Measurements from ENCODE around the gene LAP3. TPM values are rescaled to one million over a fixed set of nuclear protein-coding genes. Genes with fewer than 3 reads are reported as not detected.

LAP3 gene
- total RNA-seq, 4 donors from 2014 or later, result 72.3 to 117 (median 78.9) TPM

- intact Hi-C loops (cut with DNase I), result loop anchor here (5.0 kb wide), 1 partner anchor 1047 kb away; no protein-coding TSS in a partner anchor
- TF ChIP-seq EP300 (IDR thresholded peaks at IDR 0.05) (no peak), POLR2AphosphoS5 (IDR thresholded peaks at IDR 0.05) (no peak), POLR2A (IDR thresholded peaks at IDR 0.05; ENCODE audit: low read depth) (no peak)
- TF ChIP-seq, protein P1, sequence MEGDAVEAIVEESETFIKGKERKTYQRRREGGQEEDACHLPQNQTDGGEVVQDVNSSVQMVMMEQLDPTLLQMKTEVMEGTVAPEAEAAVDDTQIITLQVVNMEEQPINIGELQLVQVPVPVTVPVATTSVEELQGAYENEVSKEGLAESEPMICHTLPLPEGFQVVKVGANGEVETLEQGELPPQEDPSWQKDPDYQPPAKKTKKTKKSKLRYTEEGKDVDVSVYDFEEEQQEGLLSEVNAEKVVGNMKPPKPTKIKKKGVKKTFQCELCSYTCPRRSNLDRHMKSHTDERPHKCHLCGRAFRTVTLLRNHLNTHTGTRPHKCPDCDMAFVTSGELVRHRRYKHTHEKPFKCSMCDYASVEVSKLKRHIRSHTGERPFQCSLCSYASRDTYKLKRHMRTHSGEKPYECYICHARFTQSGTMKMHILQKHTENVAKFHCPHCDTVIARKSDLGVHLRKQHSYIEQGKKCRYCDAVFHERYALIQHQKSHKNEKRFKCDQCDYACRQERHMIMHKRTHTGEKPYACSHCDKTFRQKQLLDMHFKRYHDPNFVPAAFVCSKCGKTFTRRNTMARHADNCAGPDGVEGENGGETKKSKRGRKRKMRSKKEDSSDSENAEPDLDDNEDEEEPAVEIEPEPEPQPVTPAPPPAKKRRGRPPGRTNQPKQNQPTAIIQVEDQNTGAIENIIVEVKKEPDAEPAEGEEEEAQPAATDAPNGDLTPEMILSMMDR (IDR thresholded peaks at IDR 0.05), result no peak
- Histone ChIP-seq H3K27me3 (no peaks in the 10 kb centered on the region), H3K36me3 (no peaks in the 10 kb centered on the region), H3K27ac (replicated peaks in 1 of 4) (no peak overlapping the region), H3K4me3 (no peak overlapping the region), H3K4me1 (no peaks in the 10 kb centered on the region), H3K9me3 (no peaks in the 10 kb centered on the region)
- WGBS, result 69% methylated on average over 11 of the region's 11 CpGs
- no peak for DNase-seq (ENCODE audit: extremely low spot score)
Measured at GRCh38 chr4:17545374-17546140, 31.4 kb upstream of the LAP3 start.

- intact Hi-C loops (cut with DNase I), result loop anchor here (5.0 kb wide), 1 partner anchor 1046 kb away; no protein-coding TSS in a partner anchor
- TF ChIP-seq EP300 (IDR thresholded peaks at IDR 0.05) (no peak), POLR2A (IDR thresholded peaks at IDR 0.05; ENCODE audit: low read depth) (no peak), POLR2AphosphoS5 (IDR thresholded peaks at IDR 0.05) (no peak)
- TF ChIP-seq, protein P1 (IDR thresholded peaks at IDR 0.05), result no peak
Measured at GRCh38 chr4:17546222-17546621, 30.8 kb upstream of the LAP3 start.

GRCh38 chr4:17546678-17547077 lies 30.3 kb upstream of the LAP3 start:
- TF ChIP-seq POLR2AphosphoS5 (IDR thresholded peaks at IDR 0.05), result no peak
- no peak for TF ChIP-seq EP300 (IDR thresholded peaks at IDR 0.05)
- no peak for TF ChIP-seq POLR2A (IDR thresholded peaks at IDR 0.05; ENCODE audit: low read depth)
- TF ChIP-seq, protein P1 (IDR thresholded peaks at IDR 0.05), result no peak
- H3K4me3 ChIP-seq, result no peak overlapping the region
- H3K27ac ChIP-seq (replicated peaks in 1 of 4), result no peak overlapping the region
- 73% methylated on average over 8 of the region's 12 CpGs for WGBS
- intact Hi-C loops (cut with DNase I), result loop anchor here (5.0 kb wide), 1 partner anchor 1046 kb away; no protein-coding TSS in a partner anchor
- no peaks in the 10 kb centered on the region for H3K9me3 ChIP-seq
- H3K27me3 ChIP-seq, result no peaks in the 10 kb centered on the region
- DNase-seq (ENCODE audit: extremely low spot score), result no peak
- H3K4me1 ChIP-seq, result no peaks in the 10 kb centered on the region
- H3K36me3 ChIP-seq, result no peaks in the 10 kb centered on the region

More at GRCh38 chr4:17546222-17546621, 30.8 kb upstream of the LAP3 start:
- Histone ChIP-seq H3K4me3 (no peak overlapping the region), H3K27me3 (no peaks in the 10 kb centered on the region), H3K27ac (replicated peaks in 1 of 4) (no peak overlapping the region), H3K9me3 (no peaks in the 10 kb centered on the region), H3K4me1 (no peaks in the 10 kb centered on the region), H3K36me3 (no peaks in the 10 kb centered on the region)
- DNase-seq (ENCODE audit: extremely low spot score), result no peak
- 86% methylated on average over 9 of the region's 10 CpGs for WGBS

DNA sequence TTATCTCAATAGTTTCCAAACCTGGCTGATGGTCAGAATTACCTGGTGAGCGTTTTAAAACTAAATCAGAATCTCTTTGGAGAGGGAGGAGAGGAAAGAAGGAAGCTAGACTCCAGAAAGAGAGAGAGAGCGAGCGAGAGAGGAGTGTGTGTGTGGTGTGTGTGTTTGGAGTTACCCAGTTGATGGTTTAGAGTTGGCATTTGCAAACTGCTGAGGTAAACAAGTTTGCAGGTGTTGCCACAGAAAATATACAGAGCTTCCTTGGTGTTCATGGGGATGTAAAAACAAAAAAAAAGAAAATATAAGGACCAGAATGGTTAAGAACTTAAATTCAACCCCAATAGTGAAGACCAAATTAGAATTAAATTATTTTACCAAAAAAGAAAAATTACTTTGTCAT lies 26.4 kb upstream of the LAP3 start:
- 91% methylated on average over 3 of the region's 3 CpGs for WGBS
- no peak for TF ChIP-seq POLR2AphosphoS5 (IDR thresholded peaks at IDR 0.05)
- no peak for TF ChIP-seq EP300 (IDR thresholded peaks at IDR 0.05)
- TF ChIP-seq, protein P1 (IDR thresholded peaks at IDR 0.05), result no peak
- no peak for TF ChIP-seq POLR2A (IDR thresholded peaks at IDR 0.05; ENCODE audit: low read depth)
- intact Hi-C loops (cut with DNase I), result loop anchor here (2.0 kb wide), 1 partner anchor 86 kb away; no protein-coding TSS in a partner anchor
- H3K9me3 ChIP-seq, result no peaks in the 10 kb centered on the region
- no peak overlapping the region for H3K4me3 ChIP-seq
- H3K4me1 ChIP-seq, result no peaks in the 10 kb centered on the region
- no peaks in the 10 kb centered on the region for H3K36me3 ChIP-seq
- no peak overlapping the region for H3K27ac ChIP-seq (replicated peaks in 1 of 4)
- DNase-seq (ENCODE audit: extremely low spot score), result no peak
- H3K27me3 ChIP-seq, result peaks cover 0 to 26% (median 0%) of the 10 kb centered on the region in 4 donors
